Panc1 (cell line): ENCODE data around the gene PKP3. TPM values are rescaled to one million over a fixed set of nuclear protein-coding genes. Genes with fewer than 3 reads are reported as not detected.

Experiments used
- ATAC-seq: fragments of 200-7000 bp; cut with Tn5 transposase; 2 replicates; pipeline ENCODE4 v1.9.1; 2020; ENCODE audit warnings: mild to moderate bottlenecking, moderate library complexity
- BruUV-seq: library from RNA; stranded (reverse); fragments of 400-500 nt; replicated peaks from 2 replicates; lab custom pipeline; 2021; lab: Mats Ljungman, UMichigan
- CTCF ChIA-PET: fragments of 300-600 bp; sonication (Branson Sonifier 250); formaldehyde crosslinking; loops from one replicate; lab custom pipeline; 2022; ENCODE audit warnings: antibody characterized with exemption; lab: Charles Lee
- POLR2A ChIA-PET: fragments of 300-600 bp; sonication (Branson Sonifier 250); formaldehyde crosslinking; loops from one replicate; lab custom pipeline; 2022; ENCODE audit warnings: antibody characterized with exemption; lab: Charles Lee
- DNase-seq: peaks from one replicate; pipeline ENCODE4 v3.0.0-alpha.2; 2010; ENCODE audit warnings: low read depth, low spot score
- H3K27ac ChIP-seq: 2 replicates; pipeline ENCODE4 v1.5.1; 2011; ENCODE audit warnings: mild to moderate bottlenecking, low read length, inconsistent platforms
- H3K27me3 ChIP-seq: fragments of 200-500 bp; sonication (Bioruptor generic); 2 replicates; pipeline ENCODE4 v1.6.0; 2014; ENCODE audit warnings: low read length, inconsistent platforms; ENCODE audit not compliant: control insufficient read depth, insufficient read depth
- H3K36me3 ChIP-seq: fragments of 200-500 bp; sonication (Bioruptor generic); 2 replicates; pipeline ENCODE4 v1.5.1; 2014; ENCODE audit warnings: inconsistent platforms, mild to moderate bottlenecking, low read length, moderate library complexity; ENCODE audit not compliant: control insufficient read depth, insufficient read depth
- H3K4me1 ChIP-seq: 2 replicates; pipeline ENCODE4 v1.5.1; 2011; ENCODE audit warnings: inconsistent platforms, mild to moderate bottlenecking, low read length, moderate library complexity; ENCODE audit not compliant: control insufficient read depth, insufficient read depth
- H3K4me3 ChIP-seq, 2 experiments: 2 replicates each; pipeline ENCODE4 v1.5.1; 2011 to 2012; ENCODE audit warnings: low read depth in 2 of 2, low read length in 2 of 2, mild to moderate bottlenecking in 2 of 2, inconsistent platforms in 1 of 2, moderate library complexity in 1 of 2
- H3K9me3 ChIP-seq: fragments of 200-500 bp; sonication (Bioruptor generic); 2 replicates; pipeline ENCODE4 v1.5.1; 2014; ENCODE audit warnings: low read depth, mild to moderate bottlenecking, inconsistent platforms, low read length, moderate library complexity; ENCODE audit not compliant: control insufficient read depth, insufficient read depth
- POLR2AphosphoS5 ChIP-seq: IDR thresholded peaks from 2 replicates; pipeline ENCODE4 v1.6.1; 2012; ENCODE audit warnings: mild to moderate bottlenecking, low read depth, low read length, moderate library complexity
- SIN3A ChIP-seq: IDR thresholded peaks from 2 replicates; pipeline ENCODE4 v1.6.1; 2012; ENCODE audit warnings: low read depth, mild to moderate bottlenecking, low read length, moderate library complexity, borderline replicate concordance; ENCODE audit not compliant: insufficient read depth
- TCF7L2 ChIP-seq: IDR thresholded peaks from 2 replicates; pipeline ENCODE4 v1.6.1; 2011; ENCODE audit warnings: mild to moderate bottlenecking, low read depth, low read length, inconsistent platforms
- in situ Hi-C: cut with HindIII; loops from 2 replicates; pipeline ENCODE4 v1.10.0; 2016; ENCODE audit warnings: low sequenced_read_pairs, low pct_unique_long_range_greater_than_20kb
- intact Hi-C: fragments of 100-400 bp; cut with micrococcal nuclease; formaldehyde crosslinking; loops from one replicate; pipeline ENCODE4 v1.10.0; 2022; ENCODE audit not compliant: unreplicated experiment
- total RNA-seq: library from RNA; stranded (reverse); gene quantifications from one replicate; pipeline ENCODE4 v1.2.1, GENCODE V29; 2021; ENCODE audit not compliant: unreplicated experiment
- TF ChIP-seq, protein P1 (sequence below): fragments of 450-650 bp; IDR thresholded peaks from 2 replicates; pipeline ENCODE4 v1.5.1; 2017; ENCODE audit warnings: mild to moderate bottlenecking
- TF ChIP-seq, protein P2 (sequence below), 2 experiments: IDR thresholded peaks; 2 replicates each; pipeline ENCODE4 v1.6.1; 2011 to 2012; ENCODE audit warnings: low read depth in 2 of 2, control low read depth in 1 of 2, low read length in 1 of 2, mild to moderate bottlenecking in 1 of 2, moderate library complexity in 1 of 2; ENCODE audit not compliant: insufficient read depth in 1 of 2

PKP3 gene
- total RNA-seq, 1 experiment from 2014 or later = 36.8 TPM

DNA sequence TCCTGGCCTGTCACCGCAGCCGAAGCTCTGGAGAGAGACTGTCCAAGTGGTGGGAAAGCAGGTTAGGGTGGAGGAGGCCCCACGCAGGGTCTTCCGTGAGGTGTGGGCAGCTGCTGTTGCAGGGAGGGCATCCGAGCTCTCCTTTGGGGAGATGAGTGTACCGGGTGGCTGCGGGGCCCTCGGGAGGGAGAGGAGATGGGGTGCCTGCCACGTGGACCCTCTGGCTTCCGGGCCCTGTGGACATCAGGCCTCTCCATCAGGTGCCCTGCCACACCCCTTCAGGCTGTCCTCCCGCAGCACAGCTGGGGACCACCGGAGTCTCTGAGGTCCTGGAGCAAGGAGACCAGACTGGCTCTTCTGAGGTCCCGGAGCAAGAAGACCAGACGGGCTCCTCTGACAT is 57.7 kb downstream of the PKP3 start:
- DNase-seq (no peak), ATAC-seq (no peak)
- Histone ChIP-seq H3K27ac (no peak overlapping the region; the same call in 1 of the 2 replicates), H3K4me1 (peaks cover 24% of the 10 kb centered on the region), H3K27me3 (no peaks in the 10 kb centered on the region), H3K36me3 (peaks cover 5% of the 10 kb centered on the region; the same call in 1 of the 2 replicates), H3K4me3 (peak overlapping the region; percentile 82), H3K9me3 (no peaks in the 10 kb centered on the region)
- BruUV-seq = no TSS peak
- TF ChIP-seq, protein P1, sequence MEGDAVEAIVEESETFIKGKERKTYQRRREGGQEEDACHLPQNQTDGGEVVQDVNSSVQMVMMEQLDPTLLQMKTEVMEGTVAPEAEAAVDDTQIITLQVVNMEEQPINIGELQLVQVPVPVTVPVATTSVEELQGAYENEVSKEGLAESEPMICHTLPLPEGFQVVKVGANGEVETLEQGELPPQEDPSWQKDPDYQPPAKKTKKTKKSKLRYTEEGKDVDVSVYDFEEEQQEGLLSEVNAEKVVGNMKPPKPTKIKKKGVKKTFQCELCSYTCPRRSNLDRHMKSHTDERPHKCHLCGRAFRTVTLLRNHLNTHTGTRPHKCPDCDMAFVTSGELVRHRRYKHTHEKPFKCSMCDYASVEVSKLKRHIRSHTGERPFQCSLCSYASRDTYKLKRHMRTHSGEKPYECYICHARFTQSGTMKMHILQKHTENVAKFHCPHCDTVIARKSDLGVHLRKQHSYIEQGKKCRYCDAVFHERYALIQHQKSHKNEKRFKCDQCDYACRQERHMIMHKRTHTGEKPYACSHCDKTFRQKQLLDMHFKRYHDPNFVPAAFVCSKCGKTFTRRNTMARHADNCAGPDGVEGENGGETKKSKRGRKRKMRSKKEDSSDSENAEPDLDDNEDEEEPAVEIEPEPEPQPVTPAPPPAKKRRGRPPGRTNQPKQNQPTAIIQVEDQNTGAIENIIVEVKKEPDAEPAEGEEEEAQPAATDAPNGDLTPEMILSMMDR = no peak
- TF ChIP-seq, protein P2, sequence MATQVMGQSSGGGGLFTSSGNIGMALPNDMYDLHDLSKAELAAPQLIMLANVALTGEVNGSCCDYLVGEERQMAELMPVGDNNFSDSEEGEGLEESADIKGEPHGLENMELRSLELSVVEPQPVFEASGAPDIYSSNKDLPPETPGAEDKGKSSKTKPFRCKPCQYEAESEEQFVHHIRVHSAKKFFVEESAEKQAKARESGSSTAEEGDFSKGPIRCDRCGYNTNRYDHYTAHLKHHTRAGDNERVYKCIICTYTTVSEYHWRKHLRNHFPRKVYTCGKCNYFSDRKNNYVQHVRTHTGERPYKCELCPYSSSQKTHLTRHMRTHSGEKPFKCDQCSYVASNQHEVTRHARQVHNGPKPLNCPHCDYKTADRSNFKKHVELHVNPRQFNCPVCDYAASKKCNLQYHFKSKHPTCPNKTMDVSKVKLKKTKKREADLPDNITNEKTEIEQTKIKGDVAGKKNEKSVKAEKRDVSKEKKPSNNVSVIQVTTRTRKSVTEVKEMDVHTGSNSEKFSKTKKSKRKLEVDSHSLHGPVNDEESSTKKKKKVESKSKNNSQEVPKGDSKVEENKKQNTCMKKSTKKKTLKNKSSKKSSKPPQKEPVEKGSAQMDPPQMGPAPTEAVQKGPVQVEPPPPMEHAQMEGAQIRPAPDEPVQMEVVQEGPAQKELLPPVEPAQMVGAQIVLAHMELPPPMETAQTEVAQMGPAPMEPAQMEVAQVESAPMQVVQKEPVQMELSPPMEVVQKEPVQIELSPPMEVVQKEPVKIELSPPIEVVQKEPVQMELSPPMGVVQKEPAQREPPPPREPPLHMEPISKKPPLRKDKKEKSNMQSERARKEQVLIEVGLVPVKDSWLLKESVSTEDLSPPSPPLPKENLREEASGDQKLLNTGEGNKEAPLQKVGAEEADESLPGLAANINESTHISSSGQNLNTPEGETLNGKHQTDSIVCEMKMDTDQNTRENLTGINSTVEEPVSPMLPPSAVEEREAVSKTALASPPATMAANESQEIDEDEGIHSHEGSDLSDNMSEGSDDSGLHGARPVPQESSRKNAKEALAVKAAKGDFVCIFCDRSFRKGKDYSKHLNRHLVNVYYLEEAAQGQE (IDR thresholded peaks at IDR 0.05; ENCODE audit: insufficient read depth in 1 of 2, low read depth in 2 of 2, low read length in 1 of 2) = no peak
- TF ChIP-seq SIN3A (no peak), POLR2AphosphoS5 (no peak), TCF7L2 (no peak)
- in situ Hi-C loops (no loop called here), intact Hi-C loops (loop anchor here (5.0 kb wide), 1 partner anchor 66 kb away; no protein-coding TSS in a partner anchor)
- ChIA-PET CTCF (no interaction called here), POLR2A (no interaction called here)

DNA sequence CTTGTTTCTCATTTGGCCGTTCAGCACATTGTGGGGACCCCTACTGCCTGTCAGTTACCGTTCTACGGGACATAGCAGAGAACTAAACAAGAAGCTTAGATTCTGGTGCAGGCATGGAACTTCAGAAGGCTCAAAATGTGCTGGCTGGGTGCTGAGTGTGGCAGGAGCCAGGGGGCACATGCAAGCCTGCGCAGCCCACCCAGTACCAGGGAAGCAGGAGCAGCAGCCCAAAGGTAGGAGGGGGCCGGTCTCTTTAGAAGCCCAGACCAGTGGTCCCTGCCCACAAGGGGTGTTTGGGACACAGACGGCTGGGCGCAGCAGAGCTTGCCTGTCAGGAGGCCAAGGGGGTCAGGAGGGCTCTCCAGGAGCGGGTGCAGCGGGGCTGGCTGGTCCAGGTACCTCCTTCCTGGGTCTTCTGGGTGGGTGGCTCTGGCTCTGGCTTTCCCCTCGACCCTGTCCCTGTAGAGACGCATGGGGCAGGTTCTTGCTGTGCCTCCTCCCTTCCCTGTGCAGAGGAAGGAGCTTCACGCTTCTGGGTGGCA is 58.3 kb downstream of the PKP3 start:
- peaks cover 21% of the 10 kb centered on the region for H3K4me1 ChIP-seq
- in situ Hi-C loops (no loop called here), intact Hi-C loops (loop anchor here (5.0 kb wide), 1 partner anchor 65 kb away; no protein-coding TSS in a partner anchor)
- TF ChIP-seq, protein P2 (IDR thresholded peaks at IDR 0.05; ENCODE audit: insufficient read depth in 1 of 2, low read depth in 2 of 2, low read length in 1 of 2) = no peak
- no peak for TF ChIP-seq SIN3A
- TF ChIP-seq POLR2AphosphoS5 = no peak
- no peak for TF ChIP-seq TCF7L2
- TF ChIP-seq, protein P1 = no peak
- peaks cover 5% of the 10 kb centered on the region; the same call in 1 of the 2 replicates for H3K36me3 ChIP-seq
- CTCF ChIA-PET = interaction anchor here (0.6 to 1.8 kb wide), 2 partner anchors 21 to 46 kb away, joined by 3 to 5 read pairs; no protein-coding TSS in a partner anchor
- POLR2A ChIA-PET = no interaction called here
- no peak overlapping the region for H3K27ac ChIP-seq
- H3K4me3 ChIP-seq = peak overlapping the region in 1 of 2 experiments; percentile 82; a peak in 1 of 4 replicates
- no peak for DNase-seq
- no peaks in the 10 kb centered on the region for H3K9me3 ChIP-seq
- no peak for ATAC-seq
- BruUV-seq = no TSS peak
- no peaks in the 10 kb centered on the region for H3K27me3 ChIP-seq
